HL-60/S4 treated with phorbol 12-myristate 13-acetate at 8.2 ng/mL for 4 days and 3 days (cell line): ENCODE results near the gene SNRNP40.
"Not testable (repeated sequence)": the region's sequence is repeated elsewhere in the genome, so short reads cannot be mapped to it uniquely, and the experiment has no call there.

Source experiments
- in situ Hi-C: fragments of 300-500 bp; cut with MboI; formaldehyde crosslinking; loops from 2 replicates; pipeline ENCODE4 v1.15.0; 2022; ENCODE audit warnings: low sequenced_read_pairs

SNRNP40 gene

DNA sequence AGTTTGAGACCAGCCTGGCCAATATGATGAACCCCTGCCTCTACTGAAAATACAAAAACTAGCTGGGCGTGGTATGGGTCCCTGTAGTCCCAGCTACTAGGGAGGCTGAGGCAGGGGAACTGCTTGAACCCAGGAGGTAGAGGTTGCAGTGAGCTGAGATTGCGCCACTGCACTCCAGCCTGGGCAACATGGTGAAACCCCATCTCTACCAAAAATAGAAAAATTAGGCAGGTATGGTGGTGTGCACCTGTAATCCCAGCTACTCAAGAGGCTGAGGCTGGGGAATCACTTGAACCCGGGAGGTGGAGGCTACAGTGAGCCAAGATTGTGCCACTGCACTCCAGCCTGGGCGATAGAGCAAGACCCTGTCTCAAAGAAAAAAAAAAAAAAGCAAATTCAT, 8.8 kb downstream of the SNRNP40 start:
- in situ Hi-C loops = not testable (repeated sequence)

DNA sequence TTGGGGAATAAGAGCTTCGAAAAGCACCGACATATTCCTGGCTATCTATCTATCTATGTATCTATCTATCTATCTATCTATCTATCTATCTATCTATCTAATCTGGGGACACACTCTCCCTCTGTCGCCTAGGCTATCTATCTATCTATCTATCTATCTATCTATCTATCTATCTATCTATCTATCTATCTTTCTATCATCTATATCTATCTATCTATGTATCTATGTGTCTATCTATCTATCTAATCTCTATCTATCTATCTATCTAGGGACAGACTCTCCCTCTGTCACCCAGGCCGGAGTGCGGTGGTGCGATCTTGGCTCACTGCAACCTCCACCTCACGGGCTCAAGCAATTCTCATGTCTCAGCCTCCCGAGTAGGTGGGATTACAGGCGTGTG, 14.2 kb downstream of the SNRNP40 start:
- in situ Hi-C loops = not testable (repeated sequence)

DNA sequence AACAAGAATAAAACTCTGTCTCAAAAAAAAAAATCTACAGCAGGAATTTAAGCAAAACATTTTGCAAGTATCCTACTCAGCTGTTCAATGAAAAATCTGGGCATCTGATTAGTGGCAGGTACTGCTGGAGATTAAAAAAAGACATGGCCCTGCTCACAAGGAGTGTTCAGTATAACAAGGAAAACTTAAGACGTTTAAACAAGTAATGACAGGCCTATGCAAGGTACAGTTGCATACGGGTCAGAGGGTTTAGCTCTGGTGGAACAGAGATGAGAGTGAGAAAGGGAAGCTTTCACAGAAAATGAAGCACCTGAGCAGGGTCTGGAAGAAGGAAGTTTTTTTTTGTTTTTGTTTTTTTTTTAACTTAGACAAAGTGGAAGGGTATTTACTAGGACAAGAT, 23.0 kb downstream of the SNRNP40 start:
- in situ Hi-C loops = no loop called here

DNA sequence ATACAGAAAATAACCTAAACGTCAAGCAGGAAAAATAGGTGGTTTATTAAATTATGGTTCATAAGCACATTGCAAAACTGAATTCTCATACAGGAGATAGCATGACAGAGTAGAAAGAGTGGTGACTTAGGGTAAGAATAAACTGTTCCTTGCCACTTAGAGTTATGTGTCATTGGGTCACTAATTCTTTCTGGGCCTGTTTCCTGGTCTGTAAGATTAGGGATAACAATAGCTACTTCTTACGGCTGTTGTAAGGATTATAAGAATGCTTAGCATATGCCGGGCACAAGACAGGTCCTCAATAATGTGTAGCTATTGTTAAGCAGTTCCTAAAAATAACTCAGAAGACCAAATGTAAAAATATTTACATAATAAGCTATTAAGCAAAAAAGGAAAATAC, 24.2 kb downstream of the SNRNP40 start:
- in situ Hi-C loops = no loop called here

DNA sequence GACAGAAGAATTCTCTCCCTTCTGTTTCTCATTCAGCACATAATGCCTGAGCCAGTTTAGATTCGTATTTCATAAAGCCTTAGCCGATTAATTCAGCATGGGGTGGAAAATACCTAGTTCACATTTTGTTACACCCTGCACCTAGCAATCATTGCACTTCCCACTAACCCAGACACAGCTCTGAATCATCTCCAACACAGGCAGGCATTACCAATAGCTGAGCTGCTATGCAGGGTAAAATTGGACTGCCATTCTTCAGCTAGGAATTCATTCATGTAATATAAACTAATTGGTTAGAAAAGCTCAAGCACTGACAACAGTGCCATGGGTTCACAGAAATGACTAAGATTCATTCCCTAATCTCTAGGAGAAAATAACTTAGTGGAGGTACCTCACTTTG, 30.0 kb downstream of the SNRNP40 start:
- in situ Hi-C loops = no loop called here

DNA sequence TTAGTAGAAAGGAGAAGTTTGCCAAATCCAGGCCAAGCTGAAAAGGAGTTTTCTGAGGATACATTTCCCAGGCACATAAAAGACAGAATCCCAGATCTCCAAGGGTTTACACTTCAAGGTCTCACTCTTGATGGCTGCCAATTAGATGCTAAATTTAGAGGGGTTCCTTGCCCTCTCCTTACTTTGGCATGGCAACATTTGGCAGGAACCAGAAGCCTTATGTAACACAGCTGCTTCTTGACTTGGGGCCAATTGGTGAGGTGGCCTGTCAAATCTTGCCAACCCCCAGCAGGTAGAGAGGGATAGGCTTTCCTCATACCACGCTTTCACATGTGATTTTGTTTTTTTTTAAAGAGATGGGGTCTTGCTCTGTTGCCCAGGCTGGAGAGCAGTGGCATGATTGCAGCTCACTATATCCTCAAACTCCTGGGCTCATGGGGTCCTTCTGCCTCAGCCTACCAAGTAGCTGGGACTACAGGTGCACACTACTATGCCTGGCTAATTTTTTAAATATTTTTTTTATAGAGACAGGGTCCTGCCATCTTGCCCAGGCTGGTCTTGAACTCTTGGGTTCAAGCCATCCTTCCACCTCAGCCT, 31.7 kb downstream of the SNRNP40 start:
- in situ Hi-C loops = no loop called here

DNA sequence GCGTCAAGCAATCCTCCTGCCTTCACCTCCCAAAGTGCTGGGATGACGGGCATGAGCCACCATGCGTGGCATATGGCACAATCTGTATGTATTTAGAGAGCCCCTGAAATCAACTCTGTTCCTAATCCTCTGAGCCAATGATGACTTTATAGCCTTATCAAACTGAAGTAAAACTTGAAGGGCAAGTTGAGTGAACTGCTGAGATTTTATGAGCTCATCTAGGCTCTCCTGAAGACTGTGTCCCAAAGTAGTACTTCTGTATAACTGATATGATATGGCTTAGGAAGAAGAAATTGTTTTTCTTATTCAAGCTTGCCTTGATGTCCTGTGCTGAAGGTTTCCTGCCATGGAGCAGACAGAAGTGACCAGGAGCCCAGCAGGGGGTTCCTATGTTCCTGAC, 33.2 kb downstream of the SNRNP40 start:
- in situ Hi-C loops = no loop called here

DNA sequence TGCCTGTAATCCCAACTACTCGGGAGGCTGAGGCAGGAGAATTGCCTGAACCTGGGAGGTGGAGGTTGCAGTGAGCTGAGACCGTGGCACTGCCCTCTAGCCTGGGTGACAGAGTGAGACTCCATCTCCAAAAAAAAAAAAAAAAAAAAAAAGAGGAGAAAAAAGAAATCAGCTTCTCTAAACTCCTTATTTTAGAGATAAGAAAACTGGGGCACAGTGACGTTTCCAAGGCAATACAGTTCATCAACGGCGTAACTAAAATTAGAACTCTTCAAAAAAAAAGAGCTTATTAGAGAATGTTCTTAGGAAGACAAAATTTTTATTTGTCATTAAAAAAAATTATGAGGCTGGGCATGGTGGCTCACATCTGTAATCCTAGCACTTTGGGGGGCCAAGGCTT, 34.2 kb downstream of the SNRNP40 start:
- in situ Hi-C loops = not testable (repeated sequence)

DNA sequence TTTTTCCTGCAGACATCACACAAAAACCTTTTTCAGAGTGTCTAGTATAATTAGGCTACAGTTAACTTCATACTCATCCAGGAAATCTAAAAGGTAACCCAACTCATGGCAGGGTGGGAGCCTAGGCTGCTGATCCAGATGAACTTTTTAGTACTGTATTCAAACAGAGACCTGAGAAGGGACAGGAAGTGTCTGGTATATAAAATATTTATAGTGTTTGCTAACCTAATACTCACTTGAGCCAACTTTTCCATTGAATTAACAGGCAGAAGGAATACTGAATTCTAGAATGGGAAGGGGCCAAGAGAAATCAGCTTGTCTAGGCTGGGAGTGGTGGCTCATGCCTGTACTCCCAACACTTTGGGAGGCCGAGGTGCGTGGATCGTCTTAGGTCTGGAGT, 34.7 kb downstream of the SNRNP40 start:
- in situ Hi-C loops = no loop called here

DNA sequence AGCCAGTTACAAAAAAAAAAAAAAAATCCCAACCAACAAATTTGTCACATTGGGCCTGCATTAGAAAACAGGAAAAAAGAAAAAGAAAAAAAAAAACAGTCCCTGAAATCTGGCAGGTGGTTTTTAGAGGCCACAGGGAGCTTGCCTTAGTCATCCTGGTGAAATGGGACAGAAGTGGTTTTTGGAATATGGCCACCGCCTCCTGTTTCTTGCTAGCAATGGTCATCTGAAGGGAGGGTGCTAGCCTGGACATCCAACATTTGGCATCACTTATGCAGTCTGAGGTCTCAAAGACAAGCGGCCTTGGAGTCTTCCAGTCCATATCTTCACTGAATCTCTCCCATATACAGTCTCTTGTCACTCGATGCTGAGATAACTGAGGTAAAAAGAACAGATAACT, 36.8 kb downstream of the SNRNP40 start:
- in situ Hi-C loops = no loop called here

DNA sequence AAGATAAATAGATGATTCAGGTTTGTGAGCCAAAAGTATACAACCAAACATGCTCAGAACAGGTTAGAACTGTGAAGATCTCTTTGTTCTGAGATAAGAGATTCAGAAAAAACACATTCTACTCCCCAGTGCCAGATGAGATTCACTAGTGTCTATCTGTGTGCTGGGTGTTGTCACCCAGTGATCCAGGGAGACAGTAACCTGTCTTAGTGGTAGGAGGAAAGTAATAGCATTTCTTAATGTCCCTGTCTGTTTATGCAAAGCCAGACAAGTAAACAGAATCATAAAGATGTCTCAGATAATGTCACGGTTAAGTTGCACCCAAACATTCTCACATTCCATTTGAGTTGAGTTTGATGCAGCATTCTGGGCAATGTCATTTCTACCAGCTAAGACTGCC, 38.0 kb downstream of the SNRNP40 start:
- in situ Hi-C loops = no loop called here

DNA sequence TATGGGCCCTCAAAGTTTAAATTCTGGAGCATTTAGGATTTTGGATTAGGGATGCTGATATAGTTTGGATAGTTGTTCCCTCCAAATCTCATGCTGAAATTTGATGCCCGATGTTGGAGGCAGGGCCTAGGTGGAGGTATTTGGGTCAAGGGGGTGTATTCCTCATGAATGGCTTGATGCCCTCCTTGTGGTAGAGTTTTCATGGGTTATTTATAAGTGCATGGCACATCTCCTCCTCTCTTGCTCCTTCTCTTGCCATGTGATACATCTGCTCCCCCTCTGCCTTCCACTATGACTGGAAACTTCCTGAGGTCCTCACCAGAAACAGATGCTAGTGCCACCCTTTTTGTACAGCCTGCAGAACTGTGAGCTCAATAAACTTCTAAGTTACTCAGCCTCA, 39.4 kb downstream of the SNRNP40 start:
- in situ Hi-C loops = no loop called here

DNA sequence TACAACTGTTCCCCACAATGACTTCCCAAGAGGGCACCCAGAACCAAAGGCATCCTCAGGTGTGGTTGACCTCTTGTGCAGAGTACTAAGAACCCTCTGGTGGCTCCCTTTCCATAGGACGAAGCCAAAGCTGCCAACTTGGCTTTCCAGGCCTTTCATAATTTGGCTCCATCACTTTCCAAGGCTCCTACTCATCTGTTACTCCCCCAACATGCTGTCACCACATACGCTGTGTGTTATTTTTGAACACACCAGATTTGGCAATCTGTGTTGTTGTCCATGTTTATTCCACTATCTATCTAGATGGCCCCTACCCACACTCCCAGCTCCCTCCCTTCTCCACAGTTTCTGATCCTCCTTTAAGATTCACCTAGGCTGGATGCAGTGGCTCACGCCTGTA, 46.7 kb downstream of the SNRNP40 start:
- in situ Hi-C loops = no loop called here

DNA sequence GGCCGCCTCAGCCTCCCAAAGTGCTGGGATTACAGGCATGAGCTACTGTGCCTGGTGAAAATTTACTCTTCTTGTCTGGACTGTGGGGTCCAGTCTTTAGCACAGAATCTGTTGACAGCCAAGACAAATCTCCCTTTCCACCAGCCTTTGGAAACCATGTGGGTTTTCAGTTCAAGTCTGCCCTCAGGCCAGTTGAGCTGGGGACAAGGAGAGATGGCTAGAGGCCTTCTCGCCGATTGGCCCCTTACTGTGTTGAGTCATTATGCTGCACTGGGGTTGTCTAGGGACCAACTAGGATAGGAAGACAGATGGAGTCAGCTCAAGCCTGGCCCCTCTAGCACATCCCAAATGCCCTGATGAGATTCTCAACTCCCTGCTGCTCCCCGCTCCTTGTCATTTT, 48.3 kb downstream of the SNRNP40 start:
- in situ Hi-C loops = no loop called here

DNA sequence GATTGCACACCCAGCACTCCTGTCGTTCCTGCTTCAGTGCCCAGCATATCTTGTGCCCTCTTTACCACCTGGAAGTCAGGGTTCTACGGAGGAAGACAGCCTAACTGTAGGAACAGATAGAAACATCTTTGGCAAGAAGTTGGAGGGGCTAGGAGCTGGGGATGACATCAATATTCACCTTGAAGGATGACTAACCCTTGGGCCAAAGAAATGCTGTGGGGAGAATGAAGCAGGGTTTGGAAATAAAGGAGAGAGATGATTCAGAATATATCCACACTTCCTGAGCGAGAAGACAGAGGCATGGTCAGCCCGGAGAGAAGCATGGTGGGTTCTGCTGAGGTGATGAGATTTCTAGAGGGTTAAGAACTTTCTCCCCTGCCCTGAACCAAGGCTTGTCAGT, 52.3 kb downstream of the SNRNP40 start:
- in situ Hi-C loops = no loop called here

DNA sequence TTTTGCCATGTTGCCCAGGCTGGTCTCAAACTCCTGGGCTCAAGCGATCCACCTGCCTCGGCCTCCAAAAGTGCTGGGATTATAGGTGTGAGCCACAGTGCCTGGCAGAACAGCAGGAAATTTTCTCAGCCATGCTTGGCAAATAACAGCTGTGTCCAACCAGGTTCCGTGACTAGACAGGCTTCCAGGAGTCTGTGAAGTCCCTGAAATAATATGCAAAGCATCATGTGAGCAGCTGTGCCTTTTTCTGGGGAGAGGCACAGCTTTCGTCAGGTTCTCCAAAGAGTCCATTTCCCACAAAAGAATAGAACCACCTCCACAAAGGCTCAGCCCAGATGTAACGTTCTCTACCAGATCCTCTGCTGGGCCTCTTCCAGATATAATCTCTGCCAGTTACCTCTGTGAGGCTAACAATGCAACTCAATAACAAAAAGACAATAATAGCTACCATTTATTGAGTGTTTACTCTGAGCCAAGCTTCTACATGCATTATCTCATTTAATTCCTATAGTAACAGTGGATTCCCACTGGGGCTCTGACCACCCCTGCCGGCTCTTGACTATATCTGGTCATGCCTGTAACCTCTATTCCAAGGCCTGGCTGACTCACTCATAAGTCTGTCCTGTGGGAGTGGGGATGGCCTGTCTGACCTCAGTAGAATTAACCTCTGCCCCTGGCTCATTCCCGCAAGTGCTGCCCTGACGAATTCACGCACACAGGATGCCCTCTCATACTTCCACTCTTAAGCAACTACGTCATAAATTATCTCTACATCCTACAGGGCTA, 52.9 kb downstream of the SNRNP40 start:
- in situ Hi-C loops = no loop called here

DNA sequence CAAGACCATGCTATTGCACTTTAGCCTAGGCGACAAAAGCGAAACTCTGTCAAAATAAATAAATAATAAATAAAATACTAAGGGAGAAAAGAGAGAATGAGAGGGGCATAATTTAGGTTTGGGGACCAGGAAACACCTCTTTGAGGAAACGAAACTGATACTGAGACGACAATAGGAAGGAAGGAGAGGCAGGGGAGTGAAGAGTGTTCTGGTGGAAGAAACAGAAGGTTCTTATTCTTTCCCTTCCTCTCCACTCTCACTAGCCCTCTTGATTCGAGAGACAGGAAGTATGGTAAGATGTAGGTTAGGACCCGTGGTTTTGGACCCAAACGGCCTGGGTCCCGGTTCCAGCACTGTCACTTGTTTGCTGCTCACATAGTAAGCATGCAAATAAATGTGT, 55.3 kb downstream of the SNRNP40 start:
- in situ Hi-C loops = no loop called here

DNA sequence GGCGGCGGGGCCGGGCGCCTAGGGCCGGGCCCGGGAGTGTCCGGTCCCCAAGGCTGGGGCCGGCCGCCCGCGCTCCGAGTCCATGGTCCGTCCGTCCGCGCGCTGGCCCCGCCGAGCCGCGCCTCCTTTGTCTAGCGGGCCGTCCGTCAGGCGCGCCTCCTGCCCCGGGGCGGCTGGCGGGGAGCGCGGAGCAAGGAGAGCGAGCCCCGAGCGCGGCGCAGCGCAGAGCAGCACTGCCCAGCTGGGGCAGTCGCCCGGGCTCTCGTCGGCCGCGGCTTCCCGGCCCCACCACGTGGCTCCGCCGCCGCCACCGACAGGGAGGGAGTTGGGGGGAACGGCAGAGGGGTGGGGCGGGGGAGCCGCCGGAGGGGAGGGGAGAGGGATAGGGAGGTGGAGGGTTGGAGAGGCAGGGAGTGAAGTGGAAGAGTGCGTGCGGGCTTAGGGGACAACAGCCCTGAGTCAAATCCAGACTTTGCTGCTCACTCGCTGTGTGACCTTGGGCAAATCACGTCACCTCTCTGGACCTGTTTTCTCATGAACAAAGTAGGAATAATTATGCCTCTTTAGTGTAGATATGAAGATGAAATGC, 56.8 kb downstream of the SNRNP40 start, which contains the start of gene NKAIN1:
TSS of gene NKAIN1 (minus strand) at position 235 of the 589 bp plus-strand sequence. CDS start 340 bp downstream, outside the sequence.
- in situ Hi-C loops = no loop called here

DNA sequence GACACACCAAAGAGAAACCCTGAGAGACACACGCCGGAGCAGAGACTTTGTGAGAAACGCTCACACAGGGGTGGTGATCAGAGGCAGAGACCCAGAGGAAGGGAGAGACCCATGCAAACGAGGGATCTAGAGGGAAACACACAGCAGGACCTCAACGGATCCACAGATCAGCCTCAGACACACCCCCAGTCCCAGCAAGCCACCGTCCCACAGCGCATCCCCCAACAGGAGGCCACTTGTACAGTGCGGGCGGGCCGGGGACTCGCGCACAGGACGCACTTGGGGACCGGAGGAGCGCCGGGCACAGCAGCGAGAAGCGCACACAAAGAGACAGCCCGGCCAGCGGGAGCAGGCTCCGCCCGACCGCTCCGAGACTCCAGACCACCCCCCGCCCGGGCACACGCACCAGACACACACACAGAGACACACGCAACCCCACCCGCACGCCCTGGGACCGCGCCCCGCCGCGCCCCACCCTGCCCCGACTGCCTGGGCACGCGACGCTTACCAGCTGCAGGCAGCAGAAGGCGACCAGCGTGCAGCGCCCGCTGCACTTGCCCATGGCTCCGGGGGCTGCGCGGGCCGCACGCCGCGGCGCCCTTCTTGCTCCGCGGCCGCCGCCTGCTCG, 57.5 kb downstream of the SNRNP40 start:
- in situ Hi-C loops = no loop called here

DNA sequence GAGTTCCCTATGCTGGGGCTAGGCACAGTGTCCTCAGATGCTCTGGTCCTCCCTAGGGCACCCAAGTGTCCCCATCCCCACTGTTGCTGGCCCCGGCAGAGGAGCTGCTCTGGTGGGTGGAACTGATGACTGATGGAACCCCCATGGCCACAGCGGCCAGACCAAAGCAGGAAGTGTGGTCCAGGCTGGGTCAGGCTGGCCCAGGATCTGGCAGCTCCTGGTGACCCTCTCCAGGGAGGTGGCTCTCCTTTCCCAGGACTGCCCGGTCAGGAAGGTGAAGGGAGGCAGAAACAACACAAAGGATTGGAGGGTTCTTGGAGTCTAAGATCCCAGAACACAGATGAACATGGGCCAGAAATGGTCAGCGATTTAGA, 58.0 kb downstream of the SNRNP40 start:
- in situ Hi-C loops = no loop called here

DNA sequence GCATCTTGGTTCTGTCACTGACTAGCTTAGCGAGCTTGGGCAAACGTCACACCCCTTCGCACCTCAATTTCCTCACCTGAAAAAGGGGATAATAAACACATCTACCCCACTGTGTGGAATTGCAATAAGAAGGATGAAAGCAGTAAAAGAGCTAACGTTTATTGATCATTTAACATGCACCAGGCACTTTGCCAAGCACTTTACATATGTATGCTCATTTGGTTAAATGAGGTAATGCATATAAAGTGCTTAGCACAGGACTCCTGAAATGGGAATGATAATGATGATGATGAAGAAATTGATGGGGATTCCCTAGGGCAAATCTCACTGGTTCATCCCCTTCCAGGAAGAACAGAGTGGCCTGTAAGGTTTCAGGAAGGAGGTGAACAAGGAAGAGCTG, 61.7 kb downstream of the SNRNP40 start:
- in situ Hi-C loops = no loop called here
